ENCODE results near the gene MRTFA. TPM values are rescaled to one million over a fixed set of nuclear protein-coding genes. Genes with fewer than 3 reads are reported as not detected.
A peak's percentile ranks its signal among the peaks of the same experiment; 100 is the strongest.
"Not testable (repeated sequence)": the region's sequence is repeated elsewhere in the genome, so short reads cannot be mapped to it uniquely, and the experiment has no call there.

Gene MRTFA
- polyA plus RNA-seq, 3 donors from 2014 or later: 5.0 to 23.5 (median 7.3) TPM

GRCh38 chr22:40633036-40633435 is 3.5 kb downstream of the MRTFA start:
- peak overlapping the region in 1 of 6 donors; percentile 18 for H3K27ac Mint-ChIP-seq

GRCh38 chr22:40631925-40632324 is 4.6 kb downstream of the MRTFA start:
- Mint-ChIP-seq H3K4me3 (no peak overlapping the region), H3K4me1 (peaks cover 60 to 82% of the 10 kb centered on the region in 2 donors), H3K27me3 (ENCODE audit: low read depth in 3 of 3) (peaks cover 6 to 14% (median 10%) of the 10 kb centered on the region in 3 donors), H3K27ac (peak overlapping the region in 4 of 6 donors; percentile 3 to 46 (median 23)), H3K9me3 (no peaks in the 10 kb centered on the region), H3K36me3 (no peaks in the 10 kb centered on the region)
- no peak for DNase-seq

More at GRCh38 chr22:40633036-40633435, 3.5 kb downstream of the MRTFA start:
- Mint-ChIP-seq H3K36me3 (no peaks in the 10 kb centered on the region), H3K27me3 (ENCODE audit: low read depth in 3 of 3) (peaks cover 6 to 16% (median 10%) of the 10 kb centered on the region in 3 donors), H3K4me1 (peaks cover 57 to 82% of the 10 kb centered on the region in 2 donors), H3K9me3 (no peaks in the 10 kb centered on the region), H3K4me3 (no peak overlapping the region)
- DNase-seq: no peak

- Mint-ChIP-seq H3K4me3 (no peak overlapping the region), H3K9me3 (no peaks in the 10 kb centered on the region), H3K27ac (peak overlapping the region in 2 of 6 donors; percentile 13 to 14), H3K36me3 (no peaks in the 10 kb centered on the region), H3K27me3 (ENCODE audit: low read depth in 3 of 3) (peaks cover 0 to 3% (median 0%) of the 10 kb centered on the region in 3 donors), H3K4me1 (peaks cover 50 to 72% of the 10 kb centered on the region in 2 donors)
- no peak for DNase-seq
Measured at GRCh38 chr22:40628354-40629042, 8.0 kb downstream of the MRTFA start.

- H3K4me3 Mint-ChIP-seq: no peak overlapping the region
- H3K36me3 Mint-ChIP-seq: no peaks in the 10 kb centered on the region
- peaks cover 0 to under 1% (median 0%) of the 10 kb centered on the region in 6 donors for H3K9me3 Mint-ChIP-seq
- H3K4me1 Mint-ChIP-seq: peaks cover 47 to 66% of the 10 kb centered on the region in 2 donors
- DNase-seq: no peak
- no peak overlapping the region for H3K27ac Mint-ChIP-seq
- H3K27me3 Mint-ChIP-seq (ENCODE audit: low read depth in 3 of 3): peaks cover 0 to 3% (median 0%) of the 10 kb centered on the region in 3 donors
Measured at GRCh38 chr22:40627612-40628011, 8.9 kb downstream of the MRTFA start.

- Mint-ChIP-seq H3K4me3 (no peak overlapping the region), H3K27ac (peak overlapping the region in 1 of 6 donors; percentile 16), H3K27me3 (ENCODE audit: low read depth in 3 of 3) (peaks cover 0 to 3% (median 0%) of the 10 kb centered on the region in 3 donors), H3K4me1 (peaks cover 43 to 65% of the 10 kb centered on the region in 2 donors), H3K36me3 (peaks cover 1% of the 10 kb centered on the region in 3 donors), H3K9me3 (peaks cover 0 to 3% (median 0%) of the 10 kb centered on the region in 6 donors)
- DNase-seq: no peak
Measured at GRCh38 chr22:40626851-40627250, 9.7 kb downstream of the MRTFA start.

- H3K4me1 Mint-ChIP-seq: peaks cover 40 to 65% of the 10 kb centered on the region in 2 donors
Measured at GRCh38 chr22:40625794-40626193, 10.7 kb downstream of the MRTFA start.

GRCh38 chr22:40625281-40625680 is 11.2 kb downstream of the MRTFA start:
- H3K4me3 Mint-ChIP-seq; H3K27me3 Mint-ChIP-seq (ENCODE audit: low read depth in 3 of 3); H3K36me3 Mint-ChIP-seq; H3K9me3 Mint-ChIP-seq; DNase-seq; H3K27ac Mint-ChIP-seq: not testable (repeated sequence)
- peaks cover 42 to 67% of the 10 kb centered on the region in 2 donors for H3K4me1 Mint-ChIP-seq

More at GRCh38 chr22:40625794-40626193, 10.7 kb downstream of the MRTFA start:
- not testable (repeated sequence) for H3K27ac Mint-ChIP-seq; H3K4me3 Mint-ChIP-seq; DNase-seq; H3K36me3 Mint-ChIP-seq; H3K27me3 Mint-ChIP-seq (ENCODE audit: low read depth in 3 of 3); H3K9me3 Mint-ChIP-seq

- H3K36me3 Mint-ChIP-seq: peaks cover 4 to 10% (median 4%) of the 10 kb centered on the region in 3 donors
- no peak overlapping the region for H3K27ac Mint-ChIP-seq
- no peaks in the 10 kb centered on the region for H3K27me3 Mint-ChIP-seq (ENCODE audit: low read depth in 3 of 3)
- peaks cover 0 to 3% (median 0%) of the 10 kb centered on the region in 6 donors for H3K9me3 Mint-ChIP-seq
- no peak overlapping the region for H3K4me3 Mint-ChIP-seq
- DNase-seq: no peak
- peaks cover 41 to 62% of the 10 kb centered on the region in 2 donors for H3K4me1 Mint-ChIP-seq
Measured at GRCh38 chr22:40624770-40625169, 11.7 kb downstream of the MRTFA start.

GRCh38 chr22:40621309-40622151 is 15.0 kb downstream of the MRTFA start:
- no peak for DNase-seq
- Mint-ChIP-seq H3K27me3 (ENCODE audit: low read depth in 3 of 3) (no peaks in the 10 kb centered on the region), H3K4me1 (peaks cover 29 to 55% of the 10 kb centered on the region in 2 donors), H3K9me3 (peaks cover 0 to 3% (median 0%) of the 10 kb centered on the region in 6 donors), H3K36me3 (peaks cover 4 to 10% (median 7%) of the 10 kb centered on the region in 3 donors), H3K27ac (peak overlapping the region in 2 of 6 donors; percentile 15 to 25), H3K4me3 (no peak overlapping the region)

- Mint-ChIP-seq H3K27ac (peak overlapping the region in 1 of 6 donors; percentile 51), H3K27me3 (ENCODE audit: low read depth in 3 of 3) (no peaks in the 10 kb centered on the region), H3K4me1 (peaks cover 31 to 59% of the 10 kb centered on the region in 2 donors), H3K4me3 (no peak overlapping the region), H3K9me3 (peaks cover 0 to 3% (median 0%) of the 10 kb centered on the region in 6 donors), H3K36me3 (peaks cover 4 to 13% (median 10%) of the 10 kb centered on the region in 3 donors)
- no peak for DNase-seq
Measured at GRCh38 chr22:40620464-40621046, 16.0 kb downstream of the MRTFA start.

- Mint-ChIP-seq H3K36me3 (peaks cover 4 to 13% (median 10%) of the 10 kb centered on the region in 3 donors), H3K9me3 (peaks cover 0 to 3% (median 0%) of the 10 kb centered on the region in 6 donors), H3K4me1 (peaks cover 28 to 53% of the 10 kb centered on the region in 2 donors), H3K4me3 (no peak overlapping the region), H3K27ac (peak overlapping the region in 1 of 6 donors; percentile 1), H3K27me3 (ENCODE audit: low read depth in 3 of 3) (no peaks in the 10 kb centered on the region)
- DNase-seq: no peak
Measured at GRCh38 chr22:40618400-40618799, 18.1 kb downstream of the MRTFA start.

- peaks cover 22 to 52% of the 10 kb centered on the region in 2 donors for H3K4me1 Mint-ChIP-seq
- H3K4me3 Mint-ChIP-seq: no peak overlapping the region
- peaks cover 0 to 2% (median 0%) of the 10 kb centered on the region in 3 donors for H3K27me3 Mint-ChIP-seq (ENCODE audit: low read depth in 3 of 3)
- DNase-seq: no peak
- H3K36me3 Mint-ChIP-seq: peaks cover 0 to 9% (median 6%) of the 10 kb centered on the region in 3 donors
- no peak overlapping the region for H3K27ac Mint-ChIP-seq
- H3K9me3 Mint-ChIP-seq: no peaks in the 10 kb centered on the region
Measured at GRCh38 chr22:40616578-40616977, 19.9 kb downstream of the MRTFA start.

GRCh38 chr22:40613067-40613466 is 23.5 kb downstream of the MRTFA start:
- Mint-ChIP-seq H3K27ac (no peak overlapping the region), H3K36me3 (peaks cover 0 to 9% (median 0%) of the 10 kb centered on the region in 3 donors), H3K4me3 (no peak overlapping the region), H3K9me3 (no peaks in the 10 kb centered on the region), H3K27me3 (ENCODE audit: low read depth in 3 of 3) (peaks cover 0 to 2% (median 0%) of the 10 kb centered on the region in 3 donors), H3K4me1 (peaks cover 17 to 36% of the 10 kb centered on the region in 2 donors)
- DNase-seq: no peak
